NT2/D1 (cell line): ENCODE measurements around the gene BATF.
A peak's percentile ranks its signal among the peaks of the same experiment; 100 is the strongest.

Experiments used
- DNase-seq: peaks from one replicate; pipeline ENCODE4 v3.0.0-alpha.2; 2011; ENCODE audit warnings: low read depth, low spot score
- H3K27me3 ChIP-seq: 2 replicates; pipeline ENCODE4 v1.6.0; 2011; ENCODE audit warnings: mild to moderate bottlenecking; ENCODE audit not compliant: insufficient read length, insufficient read depth
- H3K36me3 ChIP-seq: 2 replicates; pipeline ENCODE4 v1.6.1; 2011; ENCODE audit warnings: mild to moderate bottlenecking, low read length, mixed read lengths; ENCODE audit not compliant: insufficient read depth, insufficient read length
- H3K4me1 ChIP-seq: 2 replicates; pipeline ENCODE4 v1.5.1; 2011; ENCODE audit not compliant: insufficient read depth, insufficient read length
- H3K4me3 ChIP-seq: 2 replicates; pipeline ENCODE4 v1.5.1; 2011; ENCODE audit warnings: low read depth; ENCODE audit not compliant: insufficient read length
- H3K9ac ChIP-seq: 2 replicates; pipeline ENCODE4 v1.6.0; 2011; ENCODE audit warnings: low read depth; ENCODE audit not compliant: insufficient read length
- H3K9me3 ChIP-seq: 2 replicates; pipeline ENCODE4 v1.5.1; 2011; ENCODE audit warnings: mild to moderate bottlenecking, low read length; ENCODE audit not compliant: insufficient read depth
- SUZ12 ChIP-seq: IDR thresholded peaks from 2 replicates; pipeline ENCODE4 v1.6.1; 2011; ENCODE audit not compliant: insufficient read length, insufficient read depth; ENCODE audit errors: extremely low read depth
- YY1 ChIP-seq: IDR thresholded peaks from 2 replicates; pipeline ENCODE4 v1.6.1; 2011; ENCODE audit not compliant: insufficient read length, insufficient read depth
- ZNF274 ChIP-seq: IDR thresholded peaks from 2 replicates; pipeline ENCODE4 v1.6.1; 2011; ENCODE audit warnings: mild to moderate bottlenecking, low read depth, low read length

The BATF gene

GRCh38 chr14:75577729-75578101 lies 55.4 kb downstream of the BATF start:
- Histone ChIP-seq H3K4me1 (peaks cover 2% of the 10 kb centered on the region), H3K36me3 (no peaks in the 10 kb centered on the region), H3K27me3 (no peaks in the 10 kb centered on the region), H3K9ac (peak overlapping the region; percentile 23), H3K9me3 (no peaks in the 10 kb centered on the region), H3K4me3 (peak overlapping the region; percentile 34)
- DNase-seq, result peak; percentile 78
- no peak for TF ChIP-seq YY1
- TF ChIP-seq SUZ12, result no peak
- no peak for TF ChIP-seq ZNF274

DNA sequence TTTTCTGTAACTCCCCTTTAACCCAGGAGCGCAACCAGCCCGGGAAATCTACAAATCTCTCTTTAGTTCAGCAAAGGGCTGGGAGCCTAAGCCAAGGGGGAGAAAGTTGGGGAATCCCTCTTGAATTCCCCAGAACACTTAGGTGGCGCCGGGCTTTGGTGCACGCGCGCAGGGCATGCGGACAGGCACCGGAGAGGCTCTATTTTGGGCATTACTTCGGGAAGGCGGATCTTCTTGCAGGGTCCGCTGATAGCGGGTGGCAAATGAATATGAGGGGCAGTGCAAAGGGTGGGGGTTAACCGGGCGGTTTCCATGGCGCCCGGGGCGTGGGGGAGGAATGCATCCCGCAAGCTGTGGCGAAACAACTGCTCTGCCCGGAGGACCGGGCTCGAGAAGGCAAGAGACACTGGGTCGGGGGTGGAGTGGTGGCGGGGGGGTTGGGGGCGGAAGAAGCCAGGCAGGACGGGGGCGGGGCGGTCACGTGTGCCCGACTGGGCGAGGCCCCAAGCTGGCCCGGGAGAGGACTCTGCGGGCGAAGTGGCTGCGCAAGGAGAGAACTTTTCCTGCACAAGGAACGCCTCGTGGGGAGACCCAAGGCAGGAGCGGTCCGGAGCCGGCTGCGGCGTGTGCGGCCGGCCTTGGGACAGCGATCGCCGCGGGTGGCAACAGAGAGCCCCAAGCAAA lies 56.0 kb downstream of the BATF start, which contains the start of gene FLVCR2:
Gene FLVCR2 (plus strand): TSS at position 519 of the 684 bp plus-strand sequence. CDS start 353 bp downstream, outside the sequence.
- no peaks in the 10 kb centered on the region for H3K9me3 ChIP-seq
- H3K36me3 ChIP-seq, result no peaks in the 10 kb centered on the region
- no peak for TF ChIP-seq ZNF274
- no peak for TF ChIP-seq YY1
- TF ChIP-seq SUZ12, result no peak
- peak within 1 kb of the TSS; percentile 39 for H3K4me3 ChIP-seq
- H3K4me1 ChIP-seq, result peaks cover 2% of the 10 kb centered on the region
- DNase-seq, result no peak
- peak within 1 kb of the TSS; percentile 62 for H3K9ac ChIP-seq
- H3K27me3 ChIP-seq, result no peaks in the 10 kb centered on the region

- no peak for DNase-seq
- H3K27me3 ChIP-seq, result no peaks in the 10 kb centered on the region
- H3K4me3 ChIP-seq, result peak overlapping the region; percentile 39
- H3K9ac ChIP-seq, result peak overlapping the region; percentile 62
- H3K4me1 ChIP-seq, result peaks cover 2% of the 10 kb centered on the region
- TF ChIP-seq SUZ12, result no peak
- no peak for TF ChIP-seq ZNF274
- no peak for TF ChIP-seq YY1
- H3K36me3 ChIP-seq, result no peaks in the 10 kb centered on the region
- no peaks in the 10 kb centered on the region for H3K9me3 ChIP-seq
Observed at GRCh38 chr14:75578786-75579337, 56.6 kb downstream of the BATF start.

DNA sequence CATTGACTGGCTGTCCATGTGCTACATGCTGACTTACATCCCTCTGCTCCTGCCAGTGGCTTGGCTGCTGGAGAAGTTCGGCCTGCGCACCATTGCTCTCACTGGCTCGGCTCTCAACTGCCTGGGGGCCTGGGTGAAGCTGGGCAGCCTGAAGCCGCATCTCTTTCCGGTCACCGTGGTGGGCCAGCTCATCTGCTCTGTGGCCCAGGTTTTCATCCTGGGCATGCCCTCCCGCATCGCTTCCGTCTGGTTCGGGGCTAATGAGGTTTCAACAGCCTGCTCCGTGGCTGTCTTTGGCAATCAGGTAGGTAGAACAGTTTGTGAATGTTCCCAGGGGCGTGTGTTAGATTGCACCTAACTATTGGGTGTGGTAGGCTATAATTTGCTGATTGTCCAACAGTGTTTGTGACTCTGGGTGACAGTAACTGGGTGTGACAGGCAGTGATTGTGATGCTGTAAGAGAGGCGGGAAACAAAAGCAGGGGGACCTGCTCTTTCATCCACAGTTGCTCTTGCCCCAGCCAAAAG lies 57.1 kb downstream of the BATF start:
- H3K27me3 ChIP-seq, result no peaks in the 10 kb centered on the region
- H3K4me1 ChIP-seq, result peaks cover 2% of the 10 kb centered on the region
- DNase-seq, result no peak
- H3K36me3 ChIP-seq, result no peaks in the 10 kb centered on the region
- peak overlapping the region; percentile 62 for H3K9ac ChIP-seq
- H3K9me3 ChIP-seq, result no peaks in the 10 kb centered on the region
- H3K4me3 ChIP-seq, result peak overlapping the region; percentile 39
- TF ChIP-seq ZNF274, result no peak
- no peak for TF ChIP-seq YY1
- no peak for TF ChIP-seq SUZ12

DNA sequence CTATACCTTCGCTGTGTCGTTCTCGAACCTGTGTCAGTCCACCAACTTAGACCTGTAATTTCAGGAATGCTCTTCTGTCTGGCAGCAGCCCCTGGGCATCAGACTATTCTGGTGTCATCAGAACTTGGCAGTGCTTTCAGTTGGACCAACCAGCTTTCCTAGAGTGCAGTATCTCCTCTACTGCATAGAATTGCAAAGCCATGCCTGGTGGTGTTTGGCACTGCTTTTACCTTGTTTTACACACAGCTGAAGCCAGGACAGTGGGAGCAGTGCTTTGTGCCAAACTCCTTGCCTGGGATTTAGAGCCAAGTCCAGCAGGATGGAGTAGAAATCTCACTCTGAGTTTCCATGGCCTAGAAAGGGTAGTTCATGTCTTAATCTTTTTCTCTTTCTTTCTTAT lies 57.6 kb downstream of the BATF start:
- no peak for TF ChIP-seq YY1
- no peak for TF ChIP-seq SUZ12
- TF ChIP-seq ZNF274, result no peak
- Histone ChIP-seq H3K9me3 (no peaks in the 10 kb centered on the region), H3K27me3 (no peaks in the 10 kb centered on the region), H3K4me1 (peaks cover 2% of the 10 kb centered on the region), H3K9ac (no peak overlapping the region), H3K36me3 (no peaks in the 10 kb centered on the region), H3K4me3 (no peak overlapping the region)
- DNase-seq, result no peak

GRCh38 chr14:75587388-75587787 lies 65.1 kb downstream of the BATF start:
- Histone ChIP-seq H3K4me3 (no peak overlapping the region), H3K9me3 (peaks cover 6% of the 10 kb centered on the region; the same call in 1 of the 2 replicates), H3K36me3 (peaks cover 3% of the 10 kb centered on the region), H3K4me1 (no peaks in the 10 kb centered on the region), H3K27me3 (no peaks in the 10 kb centered on the region), H3K9ac (no peak overlapping the region)
- DNase-seq, result no peak
- TF ChIP-seq ZNF274 (no peak), YY1 (no peak), SUZ12 (no peak)

GRCh38 chr14:75589931-75590330 lies 67.7 kb downstream of the BATF start:
- TF ChIP-seq ZNF274, result no peak
- TF ChIP-seq SUZ12, result no peak
- TF ChIP-seq YY1, result no peak
- H3K9ac ChIP-seq, result no peak overlapping the region
- H3K9me3 ChIP-seq, result peaks cover 6% of the 10 kb centered on the region; the same call in 1 of the 2 replicates
- H3K4me1 ChIP-seq, result no peaks in the 10 kb centered on the region
- H3K4me3 ChIP-seq, result no peak overlapping the region
- H3K27me3 ChIP-seq, result no peaks in the 10 kb centered on the region
- H3K36me3 ChIP-seq, result peaks cover 3% of the 10 kb centered on the region
- no peak for DNase-seq
